ENCODE data around the gene TOMM20. TPM values are rescaled to one million over a fixed set of nuclear protein-coding genes. Genes with fewer than 3 reads are reported as not detected.
"Not testable (repeated sequence)": the region's sequence is repeated elsewhere in the genome, so short reads cannot be mapped to it uniquely, and the experiment has no call there.

The TOMM20 gene
- total RNA-seq, 1 donor, result 96.5 TPM

GRCh38 chr1:235160383-235160956 is 31.8 kb upstream of the TOMM20 start:
- peak; percentile 69 for DNase-seq (ENCODE audit: low read depth)
- H3K4me3 ChIP-seq (ENCODE audit: low read depth, low read length), result peak overlapping the region; percentile 95
- TF ChIP-seq CTCF (IDR thresholded peaks at IDR 0.05; ENCODE audit: insufficient read depth, low read length), result no peak

- H3K4me3 ChIP-seq (ENCODE audit: low read depth, low read length), result peak overlapping the region; percentile 95
- not testable (repeated sequence) for DNase-seq (ENCODE audit: low read depth)
Observed at GRCh38 chr1:235159930-235160329, 31.3 kb upstream of the TOMM20 start.

GRCh38 chr1:235159284-235159683 is 30.6 kb upstream of the TOMM20 start:
- not testable (repeated sequence) for DNase-seq (ENCODE audit: low read depth); H3K4me3 ChIP-seq (ENCODE audit: low read depth, low read length)

DNA sequence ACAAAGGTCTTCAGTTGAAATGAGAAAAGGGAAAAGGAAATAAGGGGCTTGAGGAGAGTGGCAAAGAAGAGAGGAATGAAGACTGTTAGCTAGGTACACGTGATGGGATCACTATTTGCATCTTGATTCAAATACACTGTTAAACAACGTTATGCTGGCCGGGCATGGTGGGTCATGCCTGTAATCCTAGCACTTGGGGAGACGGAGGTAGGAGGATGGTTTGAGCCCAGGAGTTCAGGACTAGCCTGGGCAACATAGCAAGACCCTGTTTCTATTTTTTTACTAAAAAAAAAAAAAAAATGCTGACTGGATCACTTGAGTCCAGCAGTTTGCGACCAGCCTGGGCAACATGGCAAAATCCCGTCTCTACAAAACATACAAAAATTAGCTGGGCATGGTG is 30.0 kb upstream of the TOMM20 start:
- DNase-seq (ENCODE audit: low read depth), result no peak
- TF ChIP-seq CTCF (IDR thresholded peaks at IDR 0.05; ENCODE audit: insufficient read depth, low read length), result no peak
- no peak overlapping the region for H3K4me3 ChIP-seq (ENCODE audit: low read depth, low read length)

DNA sequence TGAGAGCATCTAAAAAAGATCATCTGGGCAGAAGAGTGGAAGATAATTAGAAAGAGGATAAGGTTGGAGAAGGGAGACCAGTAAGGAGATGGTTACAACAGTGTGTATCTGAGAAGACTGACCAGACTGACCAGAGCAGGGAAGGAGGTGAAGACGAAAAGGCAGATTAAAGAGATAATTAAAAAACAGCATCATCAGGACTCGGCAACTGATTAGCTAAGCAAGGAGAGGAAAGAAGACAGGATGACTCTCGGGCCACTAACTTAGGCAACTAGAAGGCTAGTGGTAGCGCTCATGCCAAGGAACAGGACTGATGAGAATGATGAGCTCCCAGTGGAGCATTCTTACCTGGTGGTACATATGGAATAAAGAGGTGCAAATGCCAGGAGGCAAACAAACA is 28.5 kb upstream of the TOMM20 start:
- DNase-seq (ENCODE audit: low read depth), result no peak
- H3K4me3 ChIP-seq (ENCODE audit: low read depth, low read length), result no peak overlapping the region
- no peak for TF ChIP-seq CTCF (IDR thresholded peaks at IDR 0.05; ENCODE audit: insufficient read depth, low read length)

- TF ChIP-seq CTCF (IDR thresholded peaks at IDR 0.05; ENCODE audit: insufficient read depth, low read length), result no peak
- H3K4me3 ChIP-seq (ENCODE audit: low read depth, low read length), result no peak overlapping the region
- DNase-seq (ENCODE audit: low read depth), result no peak
Observed at GRCh38 chr1:235156740-235157139, 28.1 kb upstream of the TOMM20 start.

DNA sequence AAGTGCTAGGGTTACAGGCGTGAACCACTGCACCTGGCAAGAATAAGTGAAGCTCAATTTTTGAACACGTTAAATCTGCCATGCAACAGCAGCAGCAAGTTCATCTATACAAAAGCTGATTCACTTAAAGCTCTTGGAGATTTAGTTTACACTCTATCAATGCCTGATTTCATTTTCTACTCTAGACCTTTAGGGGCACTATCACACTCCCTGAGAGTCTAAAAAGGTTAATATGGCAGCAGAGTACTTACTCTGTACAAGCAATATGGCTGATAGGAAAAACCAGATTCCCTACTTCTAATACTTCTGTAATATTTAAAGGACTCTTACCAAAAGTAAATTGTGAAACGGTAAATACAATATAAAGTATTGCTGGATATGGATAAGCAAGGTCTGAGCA is 27.6 kb upstream of the TOMM20 start:
- DNase-seq (ENCODE audit: low read depth), result no peak
- TF ChIP-seq CTCF (IDR thresholded peaks at IDR 0.05; ENCODE audit: insufficient read depth, low read length), result no peak

GRCh38 chr1:235152235-235152634 is 23.6 kb upstream of the TOMM20 start:
- DNase-seq (ENCODE audit: low read depth), result no peak
- H3K4me3 ChIP-seq (ENCODE audit: low read depth, low read length), result no peak overlapping the region
- no peak for TF ChIP-seq CTCF (IDR thresholded peaks at IDR 0.05; ENCODE audit: insufficient read depth, low read length)

More for the DNA sequence above, 27.6 kb upstream of the TOMM20 start:
- H3K4me3 ChIP-seq (ENCODE audit: low read depth, low read length), result no peak overlapping the region
